Natural killer cell (primary cell): ENCODE results near the gene CD79A. TPM values are rescaled to one million over a fixed set of nuclear protein-coding genes. Genes with fewer than 3 reads are reported as not detected.

Source experiments
- ATAC-seq, 3 donors: fragments of 150-1000 bp in 2 of 3; fragments of 200-7000 bp in 1 of 3; cut with Tn5 transposase; 1 replicate in 1 of 3; 2 replicates in 2 of 3; pipeline ENCODE4 v1.10.0; 2021; ENCODE audit warnings: mild to moderate bottlenecking in 2 of 3, moderate library complexity in 2 of 3
- DNase-seq, 2 donors: peaks; one replicate each; pipeline versions ENCODE4 v3.0.0 to v3.0.0-alpha.2; 2013 to 2021; ENCODE audit warnings: mixed read lengths in 1 of 2
- H3K27ac ChIP-seq: one replicate; pipeline ENCODE4 v1.5.1; 2013; ENCODE audit warnings: mild to moderate bottlenecking, low read length
- H3K27me3 ChIP-seq: one replicate; pipeline ENCODE4 v1.6.1; 2013; ENCODE audit warnings: low read length; ENCODE audit not compliant: control insufficient read depth, insufficient read depth
- H3K36me3 ChIP-seq: one replicate; pipeline ENCODE4 v1.6.1; 2013; ENCODE audit warnings: low read length; ENCODE audit not compliant: control insufficient read depth, insufficient read depth
- H3K4me1 ChIP-seq: one replicate; pipeline ENCODE4 v1.6.1; 2013; ENCODE audit warnings: low read length; ENCODE audit not compliant: control insufficient read depth, insufficient read depth
- H3K4me3 ChIP-seq: one replicate; pipeline ENCODE4 v1.5.1; 2013; ENCODE audit warnings: low read length
- H3K9me3 ChIP-seq: one replicate; pipeline ENCODE4 v1.6.1; 2013; ENCODE audit warnings: low read length; ENCODE audit not compliant: control insufficient read depth, insufficient read depth
- H3K27ac Mint-ChIP-seq, 2 donors: one replicate each; pipeline ENCODE4 v1.8.0; 2022; ENCODE audit warnings: mild to moderate bottlenecking in 2 of 2, mixed read lengths in 2 of 2, moderate library complexity in 1 of 2
- H3K27me3 Mint-ChIP-seq, 2 donors: one replicate each; pipeline ENCODE4 v1.8.0; 2022; ENCODE audit warnings: low read depth in 2 of 2, mixed read lengths in 2 of 2
- H3K36me3 Mint-ChIP-seq: one replicate; pipeline ENCODE4 v1.8.0; 2022; ENCODE audit warnings: mixed read lengths
- H3K4me1 Mint-ChIP-seq, 2 donors: one replicate each; pipeline ENCODE4 v1.8.0; 2022; ENCODE audit warnings: mixed read lengths in 2 of 2
- H3K4me3 Mint-ChIP-seq: one replicate; pipeline ENCODE4 v1.8.0; 2022; ENCODE audit warnings: mild to moderate bottlenecking, moderate library complexity, mixed read lengths
- H3K9me3 Mint-ChIP-seq, 2 donors: one replicate each; pipeline ENCODE4 v1.8.0; 2022; ENCODE audit warnings: mixed read lengths in 2 of 2
- CTCF ChIP-seq: fragments of 200-600 bp; IDR thresholded peaks from one replicate; pipeline ENCODE4 v1.8.0; 2022; ENCODE audit warnings: antibody characterized with exemption
- WGBS: methylation state at CpG from one replicate; pipeline ENCODE4 v1.1.7; 2013; ENCODE audit warnings: missing lambda C conversion rate; ENCODE audit not compliant: insufficient coverage; 5-methylcytosine and 5-hydroxymethylcytosine counted together
- intact Hi-C: fragments of 100-400 bp; cut with micrococcal nuclease; formaldehyde crosslinking; loops from one replicate; pipeline ENCODE4 v1.14.2; 2022
- total RNA-seq, 4 donors: library from RNA; stranded (reverse); fragments of 120-200 nt in 1 of 4; gene quantifications; one replicate each; pipeline versions ENCODE4 v1.2.3 to v1.2.4, GENCODE V29; 2013 to 2022

Gene CD79A
- total RNA-seq, 3 donors from 2014 or later (not counting 1 experiment from before 2014, with no cell fraction given), result 5.6 to 35.5 (median 6.0) TPM

- peaks cover 79% of the 10 kb centered on the region for H3K4me1 ChIP-seq
- peaks cover 11% of the 10 kb centered on the region for H3K36me3 ChIP-seq
- peak overlapping the region; percentile 93 for H3K4me3 ChIP-seq
- H3K27me3 Mint-ChIP-seq, result no peaks in the 10 kb centered on the region
- no peak for TF ChIP-seq CTCF
- H3K27me3 ChIP-seq, result no peaks in the 10 kb centered on the region
- intact Hi-C loops, result no loop called here
- H3K9me3 ChIP-seq, result no peaks in the 10 kb centered on the region
- peaks cover 52 to 86% of the 10 kb centered on the region in 2 donors for H3K4me1 Mint-ChIP-seq
- DNase-seq, result peak; percentile 80 to 90
- ATAC-seq, result peak; percentile 62 to 90 (median 75)
- no peaks in the 10 kb centered on the region for H3K36me3 Mint-ChIP-seq
- H3K27ac ChIP-seq, result peak overlapping the region; percentile 86
- no peaks in the 10 kb centered on the region for H3K9me3 Mint-ChIP-seq
- peak overlapping the region; percentile 84 to 89 for H3K27ac Mint-ChIP-seq
- peak overlapping the region; percentile 84 for H3K4me3 Mint-ChIP-seq
- WGBS, result under 1% methylated on average over 66 of the region's 66 CpGs
Observed at GRCh38 chr19:41883821-41884733, 7.0 kb downstream of the CD79A start.

- H3K4me1 Mint-ChIP-seq, result peaks cover 65 to 82% of the 10 kb centered on the region in 2 donors
- intact Hi-C loops, result loop anchor here (1.0 kb wide), 3 partner anchors 14 to 58 kb away; no protein-coding TSS in a partner anchor
Observed at GRCh38 chr19:41886761-41887710, 10.0 kb downstream of the CD79A start.

GRCh38 chr19:41887711-41888382 is 10.8 kb downstream of the CD79A start:
- DNase-seq (peak; percentile 75 to 90), ATAC-seq (peak; percentile 25 to 34 (median 27))
- Mint-ChIP-seq H3K27me3 (no peaks in the 10 kb centered on the region), H3K36me3 (peaks cover 8% of the 10 kb centered on the region), H3K4me3 (peak overlapping the region; percentile 84), H3K27ac (peak overlapping the region; percentile 84 to 89), H3K9me3 (no peaks in the 10 kb centered on the region), H3K4me1 (peaks cover 61 to 83% of the 10 kb centered on the region in 2 donors)
- Histone ChIP-seq H3K27ac (peak overlapping the region; percentile 92), H3K4me3 (peak overlapping the region; percentile 56), H3K36me3 (peaks cover 39% of the 10 kb centered on the region), H3K4me1 (peaks cover 85% of the 10 kb centered on the region), H3K27me3 (no peaks in the 10 kb centered on the region), H3K9me3 (no peaks in the 10 kb centered on the region)
- TF ChIP-seq CTCF, result no peak
- intact Hi-C loops, result loop anchor here (1.0 kb wide), 3 partner anchors 15 to 57 kb away; no protein-coding TSS in a partner anchor
- 8% methylated on average over 11 of the region's 17 CpGs for WGBS

More at GRCh38 chr19:41886761-41887710, 10.0 kb downstream of the CD79A start:
- DNase-seq, result peak; percentile 72 to 88
- H3K27me3 Mint-ChIP-seq, result no peaks in the 10 kb centered on the region
- Histone ChIP-seq H3K36me3 (peaks cover 31% of the 10 kb centered on the region), H3K9me3 (no peaks in the 10 kb centered on the region), H3K4me1 (peaks cover 84% of the 10 kb centered on the region), H3K27me3 (no peaks in the 10 kb centered on the region), H3K4me3 (peak overlapping the region; percentile 56), H3K27ac (peak overlapping the region; percentile 92)
- TF ChIP-seq CTCF, result no peak
- peaks cover 8% of the 10 kb centered on the region for H3K36me3 Mint-ChIP-seq
- peak; percentile 41 to 61 (median 54) for ATAC-seq
- no peaks in the 10 kb centered on the region for H3K9me3 Mint-ChIP-seq
- H3K27ac Mint-ChIP-seq, result peak overlapping the region; percentile 84 to 89
- under 1% methylated on average over 10 of the region's 13 CpGs for whole genome bisulfite sequencing
- H3K4me3 Mint-ChIP-seq, result peak overlapping the region; percentile 84
